CD4-positive, alpha-beta T cell treated with Interleukin-17A for 1 hour (primary cell): ENCODE results near the gene WDR48.
A peak's percentile ranks its signal among the peaks of the same experiment; 100 is the strongest.
"Not testable (repeated sequence)": the region's sequence is repeated elsewhere in the genome, so short reads cannot be mapped to it uniquely, and the experiment has no call there.

Source experiments
- DNase-seq: peaks from one replicate; pipeline ENCODE4 v3.0.0-alpha.2; 2020

WDR48 gene

DNA sequence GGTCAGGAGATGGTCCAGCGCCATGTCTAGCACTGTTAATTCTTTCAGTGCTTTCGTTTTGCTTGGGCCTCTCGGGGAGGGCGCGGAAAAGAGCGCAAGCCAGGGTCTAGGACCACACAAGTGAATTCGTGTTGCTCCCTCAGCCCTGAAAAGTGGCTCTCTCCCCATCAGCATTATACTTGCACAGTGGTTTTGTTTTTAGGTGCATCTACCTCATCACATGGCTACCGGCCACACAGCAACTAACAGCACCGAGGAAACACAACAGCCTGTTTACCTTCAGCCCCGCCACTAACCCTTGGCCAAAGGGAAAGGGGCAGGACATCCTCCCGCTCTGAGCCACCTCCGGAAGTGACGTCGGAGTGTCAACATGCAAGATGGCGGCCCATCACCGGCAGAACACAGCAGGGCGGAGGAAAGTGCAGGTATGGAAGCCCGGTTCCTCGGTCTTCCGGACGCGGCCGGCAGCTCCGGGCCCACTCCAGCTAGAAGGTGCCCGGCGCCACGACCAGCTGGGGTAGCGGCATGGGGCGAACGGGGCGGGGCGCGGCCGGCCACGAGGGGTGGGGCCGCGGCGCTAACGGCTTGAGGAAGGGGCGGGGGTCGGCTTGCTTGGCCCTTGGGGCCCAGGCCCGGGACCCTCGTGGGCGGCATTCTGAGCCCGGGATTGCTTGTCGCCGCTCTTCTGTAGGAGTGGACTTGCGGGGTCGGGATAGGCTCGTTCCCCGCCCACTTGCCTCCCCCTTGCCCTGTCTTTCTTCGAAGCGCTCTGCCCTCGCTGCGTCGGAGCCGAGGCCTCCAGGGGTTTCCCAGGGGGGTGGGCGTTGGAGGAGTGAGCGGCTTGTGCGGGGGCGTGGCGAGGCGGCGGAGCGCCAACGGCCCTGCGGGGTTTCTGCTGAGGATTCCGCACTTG lies at the start of gene WDR48, which contains the start of gene SCN11A:
Gene WDR48, plus strand, starts transcription at position 368 of the 913 bp plus-strand sequence. Its CDS starts 10 bp downstream, at position 378.
Gene SCN11A, minus strand, starts transcription at position 296 of the 913 bp plus-strand sequence. CDS start 101,582 bp downstream, outside the sequence.
- peak; percentile 96 for DNase-seq

DNA sequence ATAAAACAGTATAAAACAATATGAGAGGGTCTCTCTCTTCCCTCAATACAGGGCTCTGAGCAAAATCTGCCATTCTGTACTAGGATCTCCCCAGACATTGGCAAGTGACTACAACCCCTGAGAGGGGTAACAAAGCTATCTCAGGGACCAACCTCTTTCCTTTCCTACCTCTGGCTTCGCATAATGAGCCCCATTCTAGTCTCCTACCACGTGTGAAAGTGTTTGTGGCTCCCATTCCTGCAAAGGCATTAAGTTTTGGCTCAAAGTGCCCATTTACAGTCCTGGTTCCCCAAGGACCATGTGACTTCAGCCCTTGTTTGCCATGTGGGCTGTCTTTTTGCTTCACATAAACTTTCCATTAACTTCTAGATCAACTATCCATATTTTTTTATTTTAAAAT lies 46.5 kb upstream of the WDR48 start:
- DNase-seq, result no peak

DNA sequence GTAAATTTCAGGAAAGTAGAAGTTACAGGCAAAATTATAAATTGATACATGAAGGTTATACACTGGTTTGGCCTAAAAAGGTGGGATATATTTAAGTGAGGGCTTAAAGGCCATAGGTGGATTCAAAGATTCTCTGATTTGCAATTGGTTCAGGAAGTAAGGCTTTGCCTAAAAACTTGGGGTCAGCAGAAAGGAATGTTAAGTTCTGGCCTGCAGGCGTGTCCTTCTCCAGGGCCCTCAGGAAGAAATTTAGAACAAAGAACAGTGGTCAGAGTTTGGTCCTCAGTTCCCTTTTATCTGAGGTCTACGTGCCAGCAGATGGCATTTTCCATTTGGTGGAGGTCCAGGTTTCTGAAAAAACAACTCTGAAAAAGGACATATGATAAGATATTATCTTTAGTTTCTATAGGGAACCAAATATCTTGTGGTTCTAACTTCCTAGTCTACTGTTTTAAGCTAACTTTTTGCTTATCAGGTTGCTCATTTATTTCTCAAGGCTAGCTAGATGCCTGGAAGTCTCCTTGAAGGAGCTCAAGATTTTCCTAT lies 40.6 kb upstream of the WDR48 start:
- no peak for DNase-seq

DNA sequence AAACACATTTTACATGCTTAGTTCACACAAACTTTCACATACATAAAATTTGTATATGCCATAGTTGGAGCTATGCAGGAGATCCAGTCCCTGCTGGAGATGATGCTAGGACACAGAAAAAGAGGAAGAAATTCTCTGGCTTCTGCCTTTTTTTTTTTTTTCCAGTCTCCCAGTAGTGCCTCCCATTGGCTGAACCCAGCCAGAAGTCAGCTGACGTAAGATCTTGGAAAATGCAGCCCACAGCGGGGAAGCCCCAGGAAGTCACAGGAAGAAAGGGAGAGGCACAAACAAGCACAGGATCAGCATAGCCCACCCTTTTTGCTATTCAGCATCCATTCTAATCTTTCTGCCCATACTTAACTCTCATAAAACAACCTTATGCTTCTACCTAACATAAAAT lies 38.5 kb upstream of the WDR48 start:
- DNase-seq, result no peak

DNA sequence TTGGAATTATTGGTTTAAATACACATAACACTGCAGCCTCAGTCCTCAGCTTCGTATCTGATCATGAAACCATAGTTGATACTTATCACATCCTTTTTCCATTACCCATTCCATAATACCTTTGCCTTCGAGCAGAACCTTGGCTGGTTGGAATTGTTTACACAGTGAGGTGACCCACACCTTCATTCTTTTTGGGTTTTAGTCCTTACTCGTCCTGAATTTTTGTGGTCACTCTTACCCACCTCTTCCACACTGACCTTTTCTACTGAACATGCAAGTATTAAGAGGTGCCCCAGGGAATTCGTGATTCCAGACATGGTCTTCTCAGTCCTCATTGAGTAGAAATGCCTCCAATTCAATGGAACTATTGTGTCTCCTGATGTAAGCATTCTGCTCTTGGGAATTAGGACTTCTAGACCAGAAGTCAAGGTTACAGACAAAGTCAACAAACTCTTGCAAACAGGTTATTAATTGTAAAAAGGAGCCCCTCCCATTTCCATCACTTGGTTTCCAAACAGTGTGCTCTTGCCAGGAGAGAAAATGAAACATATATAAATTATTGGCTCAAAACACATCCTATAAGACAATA lies 37.8 kb upstream of the WDR48 start:
- no peak for DNase-seq

DNA sequence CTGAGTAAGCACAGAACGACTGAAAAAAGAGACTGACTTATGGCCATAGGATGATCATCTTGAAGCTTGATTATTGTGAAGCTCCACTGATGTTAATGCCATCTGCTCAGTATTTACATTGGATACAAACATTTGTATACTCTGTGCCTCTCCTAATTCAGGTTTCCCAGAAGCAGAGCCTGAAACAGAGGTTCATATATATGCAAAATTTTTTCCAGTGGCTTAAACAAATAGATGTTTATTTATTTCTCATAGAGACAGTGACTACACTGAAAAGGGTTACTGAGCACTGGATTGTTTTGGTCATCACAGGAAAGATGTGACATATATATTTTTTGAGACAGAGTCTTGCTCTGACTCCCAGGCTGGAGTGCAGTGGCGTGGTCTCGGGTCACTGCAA lies 36.4 kb upstream of the WDR48 start:
- no peak for DNase-seq

DNA sequence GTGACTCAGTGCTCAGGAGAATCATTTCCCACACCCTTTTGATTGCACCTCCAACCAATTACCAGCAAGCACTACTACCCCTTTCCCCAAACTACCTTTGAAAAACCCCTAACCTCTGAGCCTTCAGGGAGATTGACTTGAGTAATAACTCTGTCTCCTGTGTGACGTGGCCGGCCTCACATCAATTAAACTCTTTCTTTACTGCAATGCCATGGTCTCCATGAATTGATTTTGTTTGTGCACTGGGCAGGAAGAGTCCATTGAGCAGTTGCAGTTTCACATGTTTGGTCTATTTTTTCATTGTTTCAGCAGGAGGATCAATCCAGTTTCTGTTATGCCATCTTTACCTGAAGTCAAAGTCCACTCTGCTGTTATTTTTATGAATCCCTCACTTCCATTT lies 32.5 kb upstream of the WDR48 start:
- DNase-seq, result no peak

DNA sequence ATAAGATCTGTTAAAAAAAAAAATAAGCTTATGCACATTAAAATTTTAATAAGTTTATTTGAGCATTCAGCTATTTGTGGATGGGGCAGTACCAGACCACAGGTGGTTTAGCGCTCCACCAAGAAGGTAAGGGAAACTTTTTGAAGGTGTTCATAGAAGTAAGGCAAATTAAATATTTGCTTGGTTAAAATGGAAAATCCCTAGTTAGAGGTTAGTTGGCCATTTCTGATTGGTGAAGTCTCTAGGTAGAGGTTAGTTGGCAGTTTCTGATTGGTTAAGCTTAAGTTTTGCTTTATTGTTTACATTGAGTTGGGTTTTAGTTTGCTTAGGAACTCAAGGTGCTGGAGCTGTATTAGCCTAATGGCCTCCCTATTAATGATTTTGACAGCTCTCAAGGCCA lies 30.8 kb upstream of the WDR48 start:
- DNase-seq, result no peak

DNA sequence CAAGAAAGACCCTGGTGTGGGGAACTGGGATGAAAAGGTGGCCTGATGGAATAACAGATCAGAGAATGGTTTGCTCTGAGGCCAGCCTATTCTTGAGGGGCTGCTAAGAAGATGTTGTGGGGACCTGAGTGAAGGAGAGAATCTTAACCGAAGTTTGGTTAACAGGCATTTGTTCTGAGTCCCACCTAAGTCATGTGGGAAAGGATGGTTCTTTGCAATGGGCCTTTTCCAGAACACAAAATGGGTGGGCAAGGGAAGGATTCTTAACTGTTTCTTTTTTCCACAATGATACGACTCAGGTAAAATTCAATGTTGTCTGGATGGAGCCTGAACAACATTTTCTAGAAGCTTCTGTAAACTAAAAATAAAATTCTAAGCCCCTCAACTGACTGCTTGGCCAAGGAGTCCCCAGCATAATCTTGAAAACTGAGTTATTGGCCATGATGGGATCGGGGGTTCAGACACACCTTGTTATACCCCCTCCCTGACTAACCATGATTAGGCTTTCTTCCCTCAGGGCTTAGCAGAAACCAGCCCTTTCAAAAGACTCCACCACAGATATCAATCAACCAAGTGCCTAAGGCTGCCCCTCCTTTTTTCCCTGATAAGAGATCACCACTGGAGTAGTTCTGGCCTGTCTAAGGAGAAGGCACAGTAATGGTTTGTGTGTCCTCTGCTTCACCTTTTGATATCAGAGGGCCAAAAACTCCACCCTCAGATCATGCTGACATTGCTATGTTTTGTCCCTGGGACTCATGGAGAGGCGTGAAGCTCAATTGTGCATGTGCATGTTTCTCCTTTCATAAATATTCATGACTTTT lies 30.1 kb upstream of the WDR48 start:
- no peak for DNase-seq

DNA sequence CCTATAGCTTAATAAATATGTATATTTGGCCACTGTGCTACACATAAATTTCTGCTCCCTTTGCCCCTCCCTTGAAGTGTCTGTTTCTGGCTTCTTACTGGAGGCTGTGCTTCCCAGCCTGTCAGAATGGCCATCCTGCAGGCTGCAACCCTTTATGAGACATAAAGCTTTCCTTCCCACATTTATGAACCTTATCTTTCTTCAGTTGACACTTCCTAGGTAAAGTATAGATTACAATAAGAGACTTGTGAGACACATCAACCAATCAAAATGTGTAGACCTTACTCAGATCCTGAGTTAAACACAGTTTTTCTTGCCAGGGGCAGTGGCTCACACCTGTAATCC lies 29.6 kb upstream of the WDR48 start:
- no peak for DNase-seq

DNA sequence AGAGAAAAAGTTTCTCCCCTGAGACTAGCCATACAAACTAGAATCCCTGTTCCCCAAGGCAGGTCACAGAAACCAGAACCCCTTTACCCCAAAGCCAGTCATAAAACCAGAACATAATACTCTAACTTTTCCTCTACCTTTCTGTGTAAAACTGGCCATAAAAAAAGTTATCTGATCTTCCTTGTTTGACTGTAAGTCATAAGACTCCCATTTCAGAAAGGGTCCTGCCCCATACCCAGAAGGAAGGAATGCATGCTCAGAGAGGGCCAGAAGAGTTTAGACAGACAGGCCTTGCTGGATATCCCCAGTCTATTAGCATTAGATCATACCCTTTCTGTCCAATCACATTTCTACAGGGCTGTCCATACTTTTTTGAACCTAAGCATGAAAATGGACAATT lies 27.3 kb upstream of the WDR48 start:
- no peak for DNase-seq

DNA sequence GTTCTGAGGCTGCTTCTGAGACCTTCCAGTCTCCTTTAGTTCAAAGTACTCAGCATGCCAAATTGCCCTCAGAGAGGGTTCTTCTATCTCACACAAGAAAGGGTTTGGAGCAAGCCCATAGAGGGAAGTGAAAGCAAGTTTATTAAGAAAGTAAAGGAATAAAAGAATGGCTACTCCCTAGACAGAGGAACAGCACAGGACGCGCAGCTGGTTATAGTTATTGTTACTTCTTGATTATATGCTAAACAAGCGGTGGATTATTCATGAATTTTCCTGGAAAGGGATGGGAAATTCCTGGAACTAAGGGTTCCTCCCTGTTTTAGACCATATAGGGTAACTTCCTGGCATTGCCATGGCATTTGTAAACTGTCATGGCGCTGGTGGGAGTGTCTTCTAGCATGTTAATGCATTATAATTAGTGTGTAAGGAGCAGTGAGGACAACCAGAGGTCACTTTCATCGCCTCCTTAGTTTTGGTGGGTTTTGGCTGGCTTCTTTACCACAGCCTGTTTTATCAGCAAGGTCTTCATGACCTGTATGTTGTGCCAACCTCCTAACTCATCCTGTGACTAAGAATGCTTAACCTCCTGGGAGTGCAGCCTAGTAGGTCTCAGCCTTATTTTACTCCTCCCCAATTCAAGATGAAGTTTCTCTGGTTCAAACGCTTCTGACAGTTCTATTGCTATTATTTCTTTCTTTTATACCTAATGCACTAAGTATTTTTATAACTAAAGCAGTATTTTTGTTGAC lies 26.4 kb upstream of the WDR48 start:
- no peak for DNase-seq

DNA sequence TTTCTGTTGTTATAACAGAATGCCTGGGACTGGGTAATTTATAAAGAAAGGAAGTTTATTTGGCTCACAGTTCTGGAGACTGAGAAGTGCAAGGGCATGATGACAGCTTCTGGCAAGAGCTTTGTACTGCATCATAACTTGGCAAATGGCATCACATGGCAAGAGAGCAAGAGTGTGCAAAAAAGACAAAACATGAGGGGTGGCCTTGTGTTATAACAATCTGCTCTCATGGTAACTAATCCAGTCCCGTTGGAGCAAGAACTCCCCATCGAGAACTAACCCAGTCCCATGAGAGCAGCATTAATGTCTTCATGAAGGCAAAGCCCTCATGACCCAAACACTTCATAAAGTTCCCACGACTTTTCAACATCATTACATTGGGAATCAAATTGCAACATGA lies 23.3 kb upstream of the WDR48 start:
- no peak for DNase-seq

DNA sequence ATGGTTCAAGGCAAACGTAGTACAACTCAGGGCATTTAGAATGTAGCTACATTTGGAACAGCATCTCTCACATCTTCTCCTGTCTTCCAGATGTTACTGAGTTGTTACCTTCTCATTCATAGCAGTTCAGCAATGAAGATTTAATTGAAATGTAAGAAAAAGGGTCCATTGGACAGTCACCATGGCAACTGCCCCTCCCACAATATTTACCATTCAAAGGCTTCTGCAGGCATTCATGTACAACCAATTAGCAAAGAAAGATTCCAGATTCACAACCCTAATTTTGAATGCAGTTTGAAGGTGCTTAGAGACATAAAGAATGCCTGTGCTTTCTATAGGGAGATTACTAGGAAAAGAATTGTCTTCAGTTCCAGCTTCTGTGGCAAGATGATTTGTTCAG lies 22.3 kb upstream of the WDR48 start:
- no peak for DNase-seq

DNA sequence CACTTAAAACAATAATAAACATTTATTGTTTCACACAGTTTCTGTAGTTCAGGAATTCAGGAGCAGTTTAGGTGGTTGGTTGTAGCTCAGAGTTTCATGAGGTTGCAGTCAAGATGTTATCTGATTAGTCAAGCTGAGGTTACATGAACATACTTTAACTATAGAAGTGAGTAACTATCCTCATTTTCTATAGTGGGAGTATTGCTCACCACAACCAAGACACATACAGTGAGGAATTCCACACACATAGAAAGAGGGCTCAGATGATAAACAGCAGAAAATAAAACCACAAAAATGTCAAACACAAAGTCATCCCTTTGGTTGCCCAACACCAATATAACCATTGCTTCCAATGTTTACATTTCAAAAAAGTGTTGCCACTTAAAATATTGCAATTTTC lies 13.7 kb upstream of the WDR48 start:
- DNase-seq, result no peak

DNA sequence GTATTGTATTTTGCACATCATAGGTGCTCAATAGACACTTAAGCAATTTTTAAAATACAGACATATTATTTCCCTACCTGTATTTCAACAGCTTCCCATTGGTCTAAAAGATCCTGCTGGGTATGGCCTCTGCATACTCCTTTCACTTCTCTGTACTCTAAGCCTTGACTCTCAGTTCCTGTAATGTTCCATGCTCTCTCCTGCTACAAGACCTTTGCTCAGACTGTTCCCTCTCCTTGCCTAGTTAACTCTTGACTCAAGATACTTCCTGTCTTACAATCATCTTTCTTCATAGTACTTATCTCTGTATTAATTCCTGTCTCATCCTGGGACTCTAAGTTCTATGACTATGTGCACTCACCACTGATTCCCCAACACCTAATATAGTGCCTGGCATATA lies 1.8 kb upstream of the WDR48 start:
- DNase-seq, result no peak

DNA sequence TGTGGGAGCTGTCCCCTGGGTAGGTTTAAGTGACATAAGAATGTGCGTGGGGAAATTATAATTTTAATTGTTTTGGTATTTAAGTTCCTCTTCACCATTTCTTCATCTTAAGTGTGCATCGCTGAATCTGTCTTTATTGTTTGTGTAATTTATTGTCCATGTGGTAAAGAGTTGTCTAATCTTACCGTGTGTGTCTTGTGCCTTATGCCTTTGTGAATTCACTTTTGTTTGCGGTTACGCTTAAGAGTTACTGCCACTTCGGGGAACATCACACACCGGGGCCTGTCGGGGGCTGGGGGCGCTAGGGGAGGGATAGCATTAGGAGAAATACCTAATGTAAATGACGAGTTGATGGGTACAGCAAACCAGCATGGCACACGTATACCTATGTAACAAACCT lies 767 bp downstream of the WDR48 start:
- DNase-seq, result peak; percentile 21

DNA sequence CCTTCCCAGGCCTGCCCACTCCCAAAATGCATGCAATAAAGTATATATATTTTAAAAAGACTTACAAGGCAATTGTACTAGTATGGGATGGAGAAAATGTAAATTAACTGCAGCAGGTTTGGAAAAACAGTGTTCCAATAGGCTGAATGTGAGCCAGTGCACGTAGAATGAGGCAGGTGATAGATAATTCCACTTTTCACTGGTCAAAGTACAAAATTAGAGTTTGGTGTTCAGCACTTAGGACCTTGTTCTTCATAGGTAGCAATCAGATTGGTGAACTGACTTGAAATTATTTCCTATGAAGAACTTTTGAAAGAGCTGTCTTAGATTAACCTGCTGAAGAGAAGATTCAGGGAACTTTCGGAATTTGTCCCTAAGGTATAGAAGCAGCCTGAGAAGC lies 1.9 kb downstream of the WDR48 start:
- no peak for DNase-seq

DNA sequence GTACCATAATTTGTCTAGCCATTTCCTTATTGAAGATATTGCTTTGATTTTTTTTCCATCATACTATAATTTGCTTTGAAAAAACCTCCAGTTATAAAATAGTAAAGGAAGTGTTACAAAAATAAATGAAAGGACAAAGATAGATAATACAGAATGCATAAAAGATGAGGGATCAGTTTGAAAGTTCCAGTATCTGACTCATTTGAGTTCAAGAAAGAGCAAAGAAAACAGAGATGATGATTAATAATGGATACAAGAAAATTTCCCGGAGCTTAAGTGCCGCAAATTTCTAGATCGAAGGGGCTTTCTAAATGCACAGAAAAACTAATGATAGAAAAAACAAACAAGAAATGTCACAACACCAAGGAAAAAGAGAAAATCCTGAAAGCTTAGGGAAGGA lies 4.3 kb downstream of the WDR48 start:
- no peak for DNase-seq

DNA sequence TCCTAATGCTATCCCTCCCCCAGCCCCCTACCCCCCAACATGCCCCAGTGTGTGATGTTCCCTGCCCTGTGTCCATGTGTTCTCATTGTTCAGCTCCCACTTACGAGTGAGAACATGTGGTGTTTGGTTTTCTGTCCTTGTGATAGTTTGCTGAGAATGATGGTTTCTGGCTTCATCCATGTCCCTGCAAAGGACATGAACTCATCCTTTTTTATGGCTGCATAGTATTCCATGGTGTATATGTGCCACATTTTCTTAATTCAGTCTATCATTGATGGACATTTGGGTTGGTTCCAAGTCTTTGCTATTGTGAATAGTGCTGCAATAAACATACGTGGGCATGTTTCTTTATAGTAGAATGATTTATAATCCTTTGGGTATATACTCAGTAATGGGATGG lies 9.4 kb downstream of the WDR48 start:
- DNase-seq, result not testable (repeated sequence)

DNA sequence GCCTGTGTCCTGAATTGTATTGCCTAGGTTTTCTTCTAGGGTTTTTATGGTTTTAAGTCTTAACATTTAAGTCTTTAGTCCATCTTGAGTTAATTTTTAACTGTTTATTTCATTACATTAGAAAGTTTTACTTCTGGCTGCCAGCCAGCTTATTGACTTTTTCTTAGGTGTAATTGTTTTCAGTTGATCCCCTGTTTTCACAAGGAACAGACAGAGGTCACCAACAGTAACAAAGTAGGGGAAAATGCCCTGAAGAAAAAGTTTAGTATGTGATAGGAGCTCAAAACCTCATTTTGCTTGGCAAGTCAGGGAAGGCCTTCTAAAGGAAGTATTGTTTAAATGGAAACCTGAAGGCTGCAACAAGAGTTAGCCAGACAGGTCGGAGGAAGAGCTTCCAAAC lies 10.4 kb downstream of the WDR48 start:
- no peak for DNase-seq

DNA sequence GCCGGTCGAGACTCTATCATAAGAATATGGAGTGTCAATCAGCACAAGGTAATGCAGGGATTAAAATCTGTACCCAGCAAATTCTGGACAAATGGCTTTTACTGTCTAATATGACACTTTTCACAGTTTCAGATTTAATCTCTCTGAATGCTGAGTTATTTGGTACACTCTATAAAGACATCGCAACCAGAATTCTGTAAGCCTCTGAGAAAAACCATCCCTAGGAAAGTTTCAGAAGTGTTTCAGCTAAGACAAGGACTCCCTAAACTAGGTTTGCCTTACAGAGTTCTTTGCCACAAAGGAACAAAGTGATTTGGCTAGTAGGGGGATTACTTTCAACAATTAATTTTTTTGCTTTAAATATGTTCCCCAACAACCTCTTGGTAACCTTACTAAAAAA lies 11.3 kb downstream of the WDR48 start:
- no peak for DNase-seq

DNA sequence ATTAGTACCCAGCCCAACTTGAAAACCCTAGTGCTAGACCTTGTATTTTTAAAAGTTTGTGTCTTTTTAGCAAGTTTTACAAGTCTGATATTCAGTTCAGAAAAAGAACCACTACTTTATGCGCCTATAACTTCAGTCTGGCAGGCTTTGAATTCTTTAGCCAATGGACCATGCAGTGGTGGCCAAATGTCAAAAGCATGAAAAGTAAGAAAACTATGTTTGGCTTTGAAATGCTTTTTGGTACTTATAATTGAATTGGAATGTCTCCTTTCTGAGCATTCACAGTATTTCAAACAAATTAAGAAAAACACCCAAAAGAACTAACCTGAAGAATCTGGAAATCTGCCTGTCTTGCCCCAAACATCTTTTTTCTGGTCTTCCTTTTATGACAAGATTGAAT lies 12.8 kb downstream of the WDR48 start:
- no peak for DNase-seq
